ENCODE measurements around the gene ABCD1.
"Not testable (repeated sequence)": the region's sequence is repeated elsewhere in the genome, so short reads cannot be mapped to it uniquely, and the experiment has no call there.

The ABCD1 gene

DNA sequence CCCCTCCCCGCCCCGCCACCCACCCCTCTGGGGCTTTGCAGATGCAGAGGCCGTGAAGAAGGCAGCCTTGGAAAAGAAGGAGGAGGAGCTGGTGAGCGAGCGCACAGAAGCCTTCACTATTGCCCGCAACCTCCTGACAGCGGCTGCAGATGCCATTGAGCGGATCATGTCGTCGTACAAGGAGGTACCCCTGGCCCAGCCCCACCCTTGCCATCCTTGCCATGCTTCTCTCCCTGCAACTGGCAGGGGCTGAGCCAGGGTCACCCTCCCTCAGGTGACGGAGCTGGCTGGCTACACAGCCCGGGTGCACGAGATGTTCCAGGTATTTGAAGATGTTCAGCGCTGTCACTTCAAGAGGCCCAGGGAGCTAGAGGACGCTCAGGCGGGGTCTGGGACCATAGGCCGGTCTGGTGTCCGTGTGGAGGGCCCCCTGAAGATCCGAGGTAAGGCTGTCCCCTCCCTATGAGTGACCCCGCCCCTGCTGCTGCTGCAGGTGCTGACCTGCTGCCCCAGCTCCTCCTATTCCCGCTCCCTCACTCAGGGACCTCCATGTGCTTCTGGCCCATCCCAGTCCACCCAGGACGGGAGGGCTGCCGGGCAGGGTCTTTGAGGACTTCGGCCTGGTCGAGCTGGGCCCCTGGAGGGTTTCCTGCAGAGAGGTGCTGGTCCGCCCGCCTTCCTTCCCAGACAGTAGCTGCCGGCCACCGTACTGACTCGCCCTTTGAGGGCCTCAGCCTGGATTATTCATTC is 11.6 kb downstream of the ABCD1 start:
- no peak for DNase-seq

DNA sequence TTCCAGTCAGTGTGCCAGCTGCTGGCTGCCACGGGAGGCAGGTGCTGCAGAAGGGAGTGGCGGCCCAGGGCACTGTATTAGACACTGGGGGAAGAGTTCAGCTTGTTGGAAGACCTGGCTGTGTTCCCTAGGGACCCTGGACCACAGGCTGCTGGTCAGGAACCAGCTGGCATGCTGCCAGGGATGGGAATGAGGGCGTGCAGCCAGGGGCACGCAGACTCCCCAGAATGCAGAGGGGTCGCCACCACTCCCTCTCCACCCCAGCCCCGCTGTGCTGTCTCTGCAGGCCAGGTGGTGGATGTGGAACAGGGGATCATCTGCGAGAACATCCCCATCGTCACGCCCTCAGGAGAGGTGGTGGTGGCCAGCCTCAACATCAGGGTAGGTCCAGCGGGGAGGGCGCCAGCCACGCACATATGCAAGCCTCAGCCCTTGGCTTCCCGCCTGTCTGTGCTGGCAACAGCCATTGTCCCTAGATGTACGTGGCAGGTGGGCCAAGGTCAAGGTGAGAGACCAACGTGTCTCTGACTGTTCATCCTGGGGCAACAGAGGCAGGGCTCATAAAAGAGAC is 12.3 kb downstream of the ABCD1 start:
- DNase-seq = no peak

DNA sequence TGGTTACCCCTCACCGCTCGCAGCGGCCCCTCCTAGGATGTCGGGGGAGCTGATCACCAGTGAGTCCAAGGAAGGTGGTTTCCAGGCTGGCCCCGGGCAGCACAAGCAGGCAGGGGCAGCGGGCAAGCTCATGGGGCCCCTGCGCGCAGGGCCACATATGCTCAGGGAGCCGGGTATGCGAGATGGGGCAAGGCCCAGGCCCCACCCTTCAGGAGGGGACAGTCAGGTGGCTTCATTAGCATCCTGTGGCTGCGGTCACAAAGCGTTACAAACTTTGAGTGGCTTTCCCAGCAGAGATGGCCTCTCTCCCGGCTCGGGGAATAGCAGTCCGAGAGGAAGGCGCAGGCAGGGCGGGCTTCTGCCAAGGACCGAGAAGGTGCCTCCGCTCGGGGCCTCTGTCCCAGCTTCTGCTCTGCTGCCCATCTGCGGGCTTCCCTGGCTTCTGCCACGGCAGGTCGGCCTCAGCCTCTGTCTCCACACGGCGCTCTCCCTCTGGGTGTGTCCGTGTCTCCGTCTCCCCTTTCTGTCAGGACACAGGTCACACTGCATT is 13.5 kb downstream of the ABCD1 start:
- no peak for DNase-seq

DNA sequence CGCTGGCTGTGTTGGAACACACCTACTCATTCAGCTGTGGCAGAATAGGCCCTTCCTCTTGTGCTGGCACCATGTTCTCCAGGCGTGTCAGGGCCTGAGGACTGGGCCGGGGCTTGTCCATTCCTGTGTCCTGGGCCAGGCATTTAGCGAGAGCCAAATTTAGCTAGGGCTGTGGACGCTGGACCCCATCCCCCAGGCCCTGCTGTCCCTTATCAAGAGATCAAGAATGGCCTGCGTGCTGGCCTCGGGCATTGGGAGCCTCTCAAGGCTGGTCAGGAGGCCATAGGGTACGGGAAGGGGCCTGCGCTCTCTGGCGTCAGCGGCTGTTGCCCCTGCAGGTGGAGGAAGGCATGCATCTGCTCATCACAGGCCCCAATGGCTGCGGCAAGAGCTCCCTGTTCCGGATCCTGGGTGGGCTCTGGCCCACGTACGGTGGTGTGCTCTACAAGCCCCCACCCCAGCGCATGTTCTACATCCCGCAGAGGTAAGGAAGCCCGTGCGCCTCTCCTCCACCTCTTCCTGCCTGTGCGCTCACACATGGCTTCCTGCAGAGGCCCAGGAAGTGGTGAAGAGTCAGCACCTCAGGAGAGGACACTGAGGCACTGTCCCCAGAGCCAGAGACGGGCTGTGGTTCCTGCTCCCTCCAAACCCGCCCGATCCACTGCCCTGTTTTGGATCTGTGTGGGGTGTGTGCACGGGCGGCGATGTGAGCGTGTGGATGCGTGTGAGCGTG is 15.3 kb downstream of the ABCD1 start:
- no peak for DNase-seq

DNA sequence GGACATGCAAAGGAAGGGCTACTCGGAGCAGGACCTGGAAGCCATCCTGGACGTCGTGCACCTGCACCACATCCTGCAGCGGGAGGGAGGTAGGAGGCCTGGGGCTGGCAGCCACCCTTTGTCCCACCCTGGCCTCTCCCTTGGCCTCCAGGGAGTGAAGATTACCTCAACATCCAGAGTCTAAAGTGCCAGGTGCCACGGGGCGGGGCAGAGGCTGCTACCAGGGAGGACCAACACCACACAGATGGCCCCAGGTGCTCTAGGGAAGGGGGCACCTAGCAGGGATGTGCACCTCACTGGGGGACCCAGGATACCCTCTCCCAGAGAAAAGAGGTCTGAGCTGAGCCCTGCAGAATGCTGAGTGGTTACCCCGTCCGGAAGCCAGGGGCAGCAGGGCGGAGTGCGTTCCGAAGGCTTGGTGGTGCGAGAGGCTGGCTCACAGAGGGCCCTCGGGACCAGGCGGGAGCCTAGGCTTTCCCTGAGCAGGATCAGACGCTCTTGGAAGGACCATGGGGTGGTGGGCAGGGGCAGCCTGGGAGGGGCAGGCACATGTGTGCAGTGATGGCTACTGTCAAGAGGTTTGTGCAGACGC is 16.1 kb downstream of the ABCD1 start:
- DNase-seq = no peak

DNA sequence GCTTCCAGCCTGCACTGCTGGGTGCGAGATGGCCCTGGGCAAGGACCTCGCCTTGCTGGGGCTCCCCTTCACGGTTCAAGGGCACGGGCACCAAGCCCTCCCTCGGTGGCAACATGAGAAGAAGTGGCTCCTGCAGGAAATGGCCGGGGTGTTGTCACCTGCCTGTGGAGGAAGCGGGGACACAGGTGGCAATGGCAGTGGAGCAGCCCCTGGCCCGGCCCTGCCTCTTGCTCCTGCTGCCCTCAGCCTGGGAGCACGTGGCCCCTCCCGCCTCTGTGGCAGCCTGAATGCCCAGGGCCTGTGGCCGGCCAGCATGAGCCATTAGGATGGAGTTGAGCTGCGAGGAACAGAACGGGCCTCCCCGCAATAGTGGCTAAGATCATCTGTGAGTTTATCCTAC is 16.8 kb downstream of the ABCD1 start:
- no peak for DNase-seq

DNA sequence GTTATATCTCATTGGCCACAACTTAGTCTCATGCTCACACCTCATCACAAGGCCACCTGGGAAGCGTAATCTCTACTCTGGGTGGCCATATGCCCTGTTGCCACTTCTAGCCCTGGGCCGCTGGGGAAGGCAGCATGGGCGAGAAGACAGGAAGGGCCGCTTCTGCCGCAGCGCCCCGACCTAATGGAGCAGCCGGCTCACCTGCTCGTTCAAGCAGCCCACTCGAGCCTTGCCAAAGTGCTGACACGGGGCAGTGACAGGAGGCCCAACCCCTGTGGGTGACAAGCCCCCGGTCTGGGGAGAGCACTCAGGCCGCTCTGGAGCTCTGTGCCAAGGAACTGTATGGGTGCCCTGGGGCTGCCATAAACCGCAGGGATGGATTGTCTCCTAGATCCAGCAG is 17.5 kb downstream of the ABCD1 start:
- DNase-seq = not testable (repeated sequence)

DNA sequence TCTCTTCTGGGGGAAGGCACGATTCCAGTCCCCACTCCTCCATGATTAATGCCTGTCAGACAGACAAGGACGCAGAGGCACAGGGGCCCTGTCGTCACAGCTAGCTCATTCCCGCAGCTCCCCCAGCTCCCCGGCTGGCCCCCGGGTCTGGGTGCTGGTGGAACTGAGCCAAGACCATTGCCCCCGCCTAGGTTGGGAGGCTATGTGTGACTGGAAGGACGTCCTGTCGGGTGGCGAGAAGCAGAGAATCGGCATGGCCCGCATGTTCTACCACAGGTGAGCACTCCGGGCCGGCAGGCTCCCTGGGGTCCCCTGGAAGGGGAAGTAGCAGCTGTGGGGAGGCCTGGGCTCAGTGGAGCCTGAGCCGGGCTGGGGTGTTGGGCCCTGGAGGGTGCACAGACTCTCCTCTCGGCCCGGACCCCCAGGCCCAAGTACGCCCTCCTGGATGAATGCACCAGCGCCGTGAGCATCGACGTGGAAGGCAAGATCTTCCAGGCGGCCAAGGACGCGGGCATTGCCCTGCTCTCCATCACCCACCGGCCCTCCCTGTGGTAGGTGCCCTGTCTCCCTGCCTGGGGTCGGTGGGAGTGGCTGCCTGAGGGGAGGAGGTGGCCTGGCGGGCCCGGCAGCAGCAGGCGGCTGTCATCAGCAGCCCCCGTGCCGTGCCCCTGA is 18.3 kb downstream of the ABCD1 start:
- DNase-seq = not testable (repeated sequence)

DNA sequence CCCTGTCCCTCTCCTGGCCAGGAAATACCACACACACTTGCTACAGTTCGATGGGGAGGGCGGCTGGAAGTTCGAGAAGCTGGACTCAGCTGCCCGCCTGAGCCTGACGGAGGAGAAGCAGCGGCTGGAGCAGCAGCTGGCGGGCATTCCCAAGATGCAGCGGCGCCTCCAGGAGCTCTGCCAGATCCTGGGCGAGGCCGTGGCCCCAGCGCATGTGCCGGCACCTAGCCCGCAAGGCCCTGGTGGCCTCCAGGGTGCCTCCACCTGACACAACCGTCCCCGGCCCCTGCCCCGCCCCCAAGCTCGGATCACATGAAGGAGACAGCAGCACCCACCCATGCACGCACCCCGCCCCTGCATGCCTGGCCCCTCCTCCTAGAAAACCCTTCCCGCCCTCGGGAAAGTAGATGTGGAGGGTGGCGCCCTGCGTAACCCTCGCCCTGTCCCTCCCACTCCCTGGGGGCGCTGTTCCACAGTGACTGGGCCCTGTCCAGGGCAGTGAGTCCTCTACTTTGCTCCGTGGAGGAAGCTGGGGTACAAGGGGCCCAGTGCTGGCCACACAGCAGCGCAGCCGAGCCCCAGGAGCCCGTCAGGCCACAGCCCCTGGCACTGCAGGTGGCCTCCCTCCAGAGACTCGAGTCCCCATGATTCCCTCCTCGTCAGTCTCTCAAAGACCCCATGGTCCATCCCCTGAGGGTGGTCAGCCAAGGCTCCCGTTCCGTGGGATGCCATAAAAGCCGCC is 19.0 kb downstream of the ABCD1 start:
- DNase-seq = not testable (repeated sequence)

DNA sequence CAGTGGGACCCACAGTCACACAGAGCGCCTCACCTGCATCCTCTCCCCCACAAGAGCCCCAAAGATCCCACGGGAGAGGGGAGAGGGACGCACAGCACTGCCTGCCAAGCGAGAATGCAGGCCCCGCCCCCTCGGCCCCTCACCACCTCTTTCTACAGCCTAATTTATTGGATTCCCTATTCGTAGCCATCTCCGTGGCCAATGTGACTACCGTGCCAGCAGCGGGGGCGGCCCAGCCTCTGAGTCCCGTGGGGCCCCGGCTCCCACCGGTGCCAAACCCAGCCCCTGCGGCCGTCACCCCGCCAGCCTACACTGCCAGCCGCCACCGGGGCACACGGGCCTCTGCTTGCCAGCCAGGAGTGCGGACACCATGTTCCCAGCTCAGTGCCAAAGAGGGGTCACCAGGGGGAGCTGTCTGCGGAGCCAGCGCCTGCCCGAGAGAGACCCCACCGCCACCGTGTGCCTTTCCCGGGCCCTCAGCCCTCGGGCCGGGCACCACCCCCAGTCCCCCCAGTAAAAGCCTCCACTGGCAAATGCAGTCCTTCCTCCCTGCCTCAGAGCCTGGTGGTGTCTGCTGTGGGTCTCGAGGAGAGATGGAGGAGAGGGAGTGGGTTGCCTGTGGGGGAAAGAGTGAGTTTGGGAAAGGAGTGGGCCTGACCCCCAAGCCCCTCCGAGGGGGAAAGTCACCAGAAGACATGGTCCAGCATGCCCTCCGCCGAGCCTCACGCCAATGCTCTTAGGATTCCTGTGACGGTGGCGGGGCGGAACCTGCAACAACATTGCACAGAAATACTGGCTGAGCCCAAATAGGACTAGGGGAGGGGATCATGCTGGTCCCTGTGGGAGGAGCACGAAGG is 19.8 kb downstream of the ABCD1 start:
- DNase-seq = no peak

DNA sequence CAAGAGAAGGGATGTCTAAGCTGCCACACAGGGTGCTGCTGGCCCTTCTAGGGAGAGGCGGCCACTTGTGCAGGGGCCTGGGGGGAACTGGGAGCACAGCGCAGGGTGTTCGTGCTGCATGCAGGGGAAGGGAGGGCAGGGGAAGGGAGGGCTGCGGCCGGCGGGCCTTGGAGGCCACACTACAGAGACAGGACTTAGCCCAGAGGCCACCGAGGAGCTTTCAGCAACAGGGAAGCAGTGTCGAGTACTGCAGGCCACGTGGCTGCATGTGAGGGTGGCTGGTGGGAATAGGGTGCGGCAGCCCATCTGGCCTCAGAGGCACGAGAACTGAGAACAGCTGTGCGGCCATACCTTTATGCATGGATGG is 20.4 kb downstream of the ABCD1 start:
- DNase-seq = not testable (repeated sequence)

DNA sequence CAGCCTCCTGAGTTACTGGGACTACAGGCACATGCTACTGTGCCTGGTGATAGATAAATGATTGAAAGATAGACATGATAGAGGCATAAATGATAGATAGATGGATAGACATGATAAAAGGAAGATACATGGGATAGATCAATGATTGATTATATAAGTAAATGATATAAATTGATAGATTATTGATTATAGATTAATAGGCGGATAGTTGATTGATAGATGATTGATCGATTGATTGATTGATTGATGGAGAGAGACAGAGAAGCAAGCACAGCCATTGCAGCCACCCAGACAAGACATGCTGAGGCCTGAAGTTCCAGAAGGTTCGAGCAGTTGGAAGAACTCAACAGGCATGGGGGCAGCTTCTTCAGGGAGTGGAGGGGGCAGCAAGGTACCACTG is 21.7 kb downstream of the ABCD1 start:
- DNase-seq = no peak

DNA sequence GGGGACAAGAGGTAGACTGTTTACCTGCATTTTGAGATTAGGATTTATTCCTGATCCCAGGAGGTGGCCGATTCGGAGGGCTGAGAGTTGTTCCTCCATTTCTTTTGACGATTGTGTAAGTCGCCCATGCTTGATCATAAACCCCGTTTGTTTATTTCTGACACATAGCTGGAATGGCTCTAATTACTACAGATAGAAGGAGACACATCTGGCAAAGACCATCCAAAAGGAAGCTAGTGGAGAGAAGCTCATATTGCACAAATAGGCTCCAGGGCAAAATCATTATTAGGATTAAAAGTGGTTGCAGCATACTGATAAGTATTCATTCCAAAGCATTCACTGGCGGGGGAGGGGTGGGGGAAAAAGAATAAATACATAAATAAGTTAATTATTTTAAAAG is 22.3 kb downstream of the ABCD1 start:
- DNase-seq = not testable (repeated sequence)

DNA sequence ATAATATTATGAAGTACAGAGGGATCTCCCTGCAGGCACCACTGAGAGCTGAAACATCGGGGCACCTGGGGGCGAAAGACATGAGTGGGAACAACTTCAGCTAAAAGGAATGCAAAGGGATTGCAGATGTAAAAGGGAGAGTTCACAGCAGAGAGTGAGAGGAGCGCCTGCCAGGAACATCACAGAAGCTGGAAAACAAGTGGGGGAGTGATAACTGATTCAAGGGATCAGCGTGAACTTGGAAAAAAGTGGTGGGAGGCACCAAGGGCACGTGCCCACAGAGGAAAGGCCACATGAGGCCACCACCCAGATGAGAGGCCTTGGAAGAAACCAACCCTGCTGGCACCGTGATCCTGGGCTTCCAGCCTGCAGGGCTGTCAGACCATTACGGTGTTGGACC is 24.4 kb downstream of the ABCD1 start:
- not testable (repeated sequence) for DNase-seq

DNA sequence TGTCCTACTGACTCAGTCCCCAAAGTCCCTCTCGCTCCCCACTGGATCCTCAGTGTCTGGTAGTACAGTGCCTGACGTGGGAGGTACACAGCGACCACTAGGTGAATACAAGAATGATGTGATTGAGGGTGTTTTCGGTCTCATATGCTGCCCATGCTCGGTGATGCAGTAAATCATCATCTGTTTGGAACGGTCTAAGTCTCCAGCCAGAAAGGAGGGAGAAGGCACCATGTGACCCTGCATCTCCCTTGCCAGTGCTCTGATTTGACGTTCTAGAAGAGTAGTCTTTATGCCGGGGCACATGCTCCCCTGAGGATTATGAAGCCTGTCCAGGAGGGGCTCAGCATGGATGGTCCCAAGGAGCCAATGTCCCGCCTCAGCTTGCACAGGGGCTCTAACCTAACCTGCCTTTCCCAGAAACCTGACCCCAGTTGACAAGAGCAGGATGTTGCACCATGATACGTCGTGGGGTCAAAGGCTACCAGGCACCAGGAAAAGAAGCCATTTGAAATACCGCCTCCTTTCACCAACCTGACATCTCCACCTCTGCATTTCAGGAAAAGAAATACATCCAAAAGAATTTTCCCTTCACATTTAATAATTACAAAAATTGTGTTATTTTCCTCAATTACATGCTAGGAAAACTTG is 25.6 kb downstream of the ABCD1 start:
- DNase-seq = no peak

DNA sequence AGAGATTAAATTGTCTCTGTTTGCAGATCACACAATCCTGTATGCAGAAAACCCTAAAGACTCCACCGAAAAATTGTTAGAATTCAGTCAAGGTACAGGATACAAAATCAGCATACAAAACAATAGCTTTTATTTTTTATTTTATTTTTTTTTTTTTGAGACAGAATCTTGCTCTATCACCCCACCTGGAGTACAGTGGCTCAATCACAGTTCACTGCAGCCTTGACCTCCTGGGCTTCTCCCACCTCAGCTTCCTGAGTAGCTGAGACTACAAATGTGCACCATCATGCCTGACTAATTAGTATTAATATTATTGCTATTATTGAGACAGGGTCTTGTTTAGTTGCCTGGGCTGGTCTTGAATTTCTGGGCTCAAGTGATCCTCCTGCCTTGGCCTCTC is 30.5 kb downstream of the ABCD1 start:
- DNase-seq = no peak

DNA sequence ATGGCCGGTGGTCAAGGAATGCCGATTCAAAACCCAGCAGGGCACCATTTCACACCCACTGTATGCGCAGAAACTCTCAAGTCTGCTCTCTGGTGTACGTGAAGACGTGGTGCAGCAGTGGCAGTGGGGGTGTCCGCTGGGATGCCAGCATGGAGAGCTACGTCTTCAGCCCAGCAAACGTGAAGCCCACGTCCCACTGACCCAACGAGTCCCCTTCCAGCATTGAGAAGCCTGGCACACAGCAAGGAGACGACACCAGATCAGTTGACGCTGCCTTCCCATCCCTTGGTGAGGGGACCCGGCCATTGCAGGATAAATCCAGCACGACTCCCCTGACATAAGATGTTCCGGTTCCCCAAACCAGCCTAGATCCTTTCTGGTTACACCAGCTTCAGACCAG is 37.2 kb downstream of the ABCD1 start:
- DNase-seq = no peak

DNA sequence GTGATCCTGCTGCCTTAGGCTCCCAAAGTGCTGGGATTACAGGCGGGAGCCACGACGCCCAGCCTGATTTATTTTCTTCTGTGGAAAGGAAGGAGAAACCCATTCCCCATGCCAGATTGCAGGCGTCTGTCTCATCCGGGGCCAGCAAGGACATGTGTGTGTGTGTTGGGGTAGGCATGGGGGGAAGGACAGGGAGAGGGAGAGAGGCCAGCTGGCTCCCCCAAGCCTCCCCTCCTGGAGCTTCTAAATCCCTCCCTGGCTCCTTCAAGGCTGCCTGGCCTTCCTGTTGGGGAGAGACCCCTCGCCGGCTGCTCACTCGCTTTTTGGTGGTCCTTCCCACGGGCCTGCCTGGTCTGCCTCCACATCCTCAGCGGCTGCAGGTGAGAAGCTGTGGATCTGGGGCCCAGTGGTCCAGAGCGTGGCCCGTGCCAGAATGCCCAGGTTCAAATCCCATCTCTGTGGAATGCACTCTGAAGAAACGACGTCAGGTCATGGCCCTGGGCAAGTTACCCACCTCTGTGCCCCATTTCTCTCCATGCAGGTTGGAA is 38.0 kb downstream of the ABCD1 start:
- no peak for DNase-seq

DNA sequence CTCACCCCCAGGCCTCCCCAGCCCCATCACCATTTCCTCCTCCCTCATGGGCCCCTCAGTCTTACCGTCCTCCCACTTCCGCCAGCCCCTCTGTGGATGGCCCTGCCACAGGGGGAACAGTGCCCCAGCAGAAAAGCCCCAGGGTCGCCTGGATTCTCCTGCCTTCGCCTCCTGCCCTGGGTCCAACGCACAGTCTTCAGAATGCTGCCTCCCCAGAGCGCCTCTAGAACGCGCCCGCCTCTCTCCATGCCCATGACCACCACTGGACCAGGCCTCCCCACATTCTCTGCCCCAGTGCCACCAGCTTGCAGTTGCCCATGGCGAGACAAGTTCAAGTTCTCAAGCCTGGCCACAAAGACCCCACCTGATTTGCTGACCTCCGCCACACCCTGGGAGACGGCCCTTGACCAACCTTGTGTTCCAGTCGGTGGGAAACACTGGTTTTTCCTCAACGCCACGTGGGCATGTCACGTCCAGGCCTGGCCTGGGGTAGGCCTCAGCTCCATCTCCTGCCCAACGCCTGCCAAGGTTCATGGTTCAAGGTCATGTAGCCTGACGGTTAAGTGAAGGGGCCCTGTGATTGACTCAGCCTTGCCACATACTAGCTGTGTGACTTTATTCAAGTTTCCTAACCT is 38.8 kb downstream of the ABCD1 start:
- no peak for DNase-seq

All from activated gamma-delta T cell treated with Interleukin-2 at 50 U/mL for 16 hours (primary cell).